Raji (cell line): Measurements from ENCODE around the gene YTHDC2.

Experiments used
- POLR2A ChIP-seq: IDR thresholded peaks from 2 replicates; pipeline ENCODE4 v1.6.1; 2011; ENCODE audit warnings: low read depth, low read length, control low read depth; ENCODE audit not compliant: insufficient read depth

Gene YTHDC2

DNA sequence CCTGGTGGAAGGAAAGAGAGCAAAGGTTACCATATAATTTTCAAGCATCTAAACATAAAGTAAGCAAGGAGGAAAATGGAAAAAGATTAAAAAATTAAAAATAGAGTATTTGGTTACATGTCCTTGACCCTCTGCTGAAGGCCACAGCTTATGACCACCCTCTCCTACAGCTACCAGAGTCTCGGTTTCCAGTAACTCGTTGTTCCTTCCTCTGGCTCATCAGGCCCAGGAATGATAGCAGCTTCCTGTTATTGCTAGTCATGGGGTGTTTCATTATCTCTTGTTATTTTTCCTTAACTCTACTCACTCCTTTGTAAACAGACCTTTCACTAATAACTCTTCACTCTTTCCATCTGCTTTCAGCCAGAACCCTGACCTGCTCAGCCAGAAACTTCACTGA, 102.2 kb downstream of the YTHDC2 start:
- TF ChIP-seq POLR2A = no peak

GRCh38 chr5:113617191-113617796, 103.8 kb downstream of the YTHDC2 start:
- no peak for TF ChIP-seq POLR2A

- TF ChIP-seq POLR2A = no peak
Observed at GRCh38 chr5:113632996-113633395, 119.5 kb downstream of the YTHDC2 start.

DNA sequence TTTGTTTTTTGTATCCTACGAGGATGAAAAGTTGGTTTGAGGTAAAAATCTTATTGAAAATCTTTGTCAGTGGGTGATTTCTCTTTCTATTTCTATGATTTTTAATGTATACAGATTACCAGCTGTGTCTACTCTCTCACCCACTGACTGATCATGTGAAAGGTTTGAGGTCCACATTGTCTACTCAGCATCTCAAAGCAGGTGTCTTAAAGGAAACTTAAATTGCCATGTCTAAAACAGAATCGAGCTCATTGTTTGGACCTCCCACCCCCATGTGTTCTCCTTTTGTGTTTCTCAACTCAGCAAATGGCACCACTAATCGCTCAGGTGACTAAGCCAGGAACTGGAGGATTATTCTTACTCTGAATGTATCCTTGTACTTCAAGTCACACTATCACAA, 121.5 kb downstream of the YTHDC2 start:
- TF ChIP-seq POLR2A = no peak

- TF ChIP-seq POLR2A = no peak
Observed at GRCh38 chr5:113641715-113642114, 128.2 kb downstream of the YTHDC2 start.
